NCI-H2107 (cell line): ENCODE data around the gene LRCH4.
A peak's percentile ranks its signal among the peaks of the same experiment; 100 is the strongest.
"Not testable (repeated sequence)": the region's sequence is repeated elsewhere in the genome, so short reads cannot be mapped to it uniquely, and the experiment has no call there.

Experiments used
- DNase-seq: peaks from one replicate; lab custom pipeline; 2025; lab: John Stamatoyannopoulos, UW

LRCH4 gene

GRCh38 chr7:100567751-100568175 lies 18.2 kb downstream of the LRCH4 start:
- DNase-seq: no peak

GRCh38 chr7:100567031-100567730 lies 18.7 kb downstream of the LRCH4 start:
- DNase-seq: no peak

- no peak for DNase-seq
Measured at GRCh38 chr7:100566018-100566531, 19.9 kb downstream of the LRCH4 start.

- no peak for DNase-seq
Measured at GRCh38 chr7:100565133-100565571, 20.8 kb downstream of the LRCH4 start.

- DNase-seq: not testable (repeated sequence)
Measured at GRCh38 chr7:100564405-100564804, 21.5 kb downstream of the LRCH4 start.

- peak; percentile 56 for DNase-seq
Measured at GRCh38 chr7:100563809-100564400, 22.0 kb downstream of the LRCH4 start.

- DNase-seq: no peak
Measured at GRCh38 chr7:100563100-100563564, 22.8 kb downstream of the LRCH4 start.

- no peak for DNase-seq
Measured at GRCh38 chr7:100562195-100563099, 23.5 kb downstream of the LRCH4 start.

- no peak for DNase-seq
Measured at GRCh38 chr7:100561491-100562194, 24.3 kb downstream of the LRCH4 start.

GRCh38 chr7:100559127-100559526 lies 26.8 kb downstream of the LRCH4 start:
- no peak for DNase-seq

GRCh38 chr7:100556541-100556940 lies 29.4 kb downstream of the LRCH4 start:
- DNase-seq: no peak

- no peak for DNase-seq
Measured at GRCh38 chr7:100555701-100556100, 30.2 kb downstream of the LRCH4 start.

GRCh38 chr7:100553032-100553431 lies 32.9 kb downstream of the LRCH4 start:
- no peak for DNase-seq

GRCh38 chr7:100552532-100552931 lies 33.4 kb downstream of the LRCH4 start:
- no peak for DNase-seq

GRCh38 chr7:100548446-100548845 lies 37.5 kb downstream of the LRCH4 start:
- not testable (repeated sequence) for DNase-seq

- no peak for DNase-seq
Measured at GRCh38 chr7:100547872-100548271, 38.1 kb downstream of the LRCH4 start.

- no peak for DNase-seq
Measured at GRCh38 chr7:100546926-100547800, 38.8 kb downstream of the LRCH4 start.

GRCh38 chr7:100546129-100546925 lies 39.6 kb downstream of the LRCH4 start:
- no peak for DNase-seq

- DNase-seq: no peak
Measured at GRCh38 chr7:100545360-100546128, 40.4 kb downstream of the LRCH4 start.
